ENCODE data around the gene TREM1. TPM values are rescaled to one million over a fixed set of nuclear protein-coding genes. Genes with fewer than 3 reads are reported as not detected.

TREM1 gene
- not detected in 2 replicates for polyA plus RNA-seq

GRCh38 chr6:41286544-41287346 lies at the start of gene TREM1:
Gene TREM1, minus strand, starts transcription at chr6:41286682. Its CDS starts 27 bp downstream, at chr6:41286655.

GRCh38 chr6:41335296-41335695 lies 48.8 kb upstream of the TREM1 start, which contains the start of gene NCR2:
Gene NCR2, plus strand, starts transcription at chr6:41335608. Its CDS starts 269 bp downstream, at chr6:41335877.

GRCh38 chr6:41228096-41228495 lies 58.4 kb downstream of the TREM1 start, which contains the start of gene TREML4:
Gene TREML4, plus strand, starts transcription at chr6:41228349. Its CDS starts 79 bp downstream, at chr6:41228428.

Other genes starting within 250 kb of the TREM1 start
- gene UNC5CL, start 247.5 kb downstream of the TREM1 start, polyA plus RNA-seq: not detected in 2 replicates
- not detected in 2 replicates for gene TSPO2, start 244.2 kb downstream of the TREM1 start, polyA plus RNA-seq
- gene APOBEC2, start 233.5 kb downstream of the TREM1 start, polyA plus RNA-seq: 4.9 and 6.3 TPM in 2 replicates
- 43.2 and 77.1 TPM in 2 replicates for gene OARD1, start 214.3 kb downstream of the TREM1 start, polyA plus RNA-seq
- gene NFYA, start 213.7 kb downstream of the TREM1 start, polyA plus RNA-seq: 4.0 and 4.2 TPM in 2 replicates
- not detected in 2 replicates for gene TREML1, start 132.3 kb downstream of the TREM1 start, polyA plus RNA-seq
- gene TREM2, start 123.6 kb downstream of the TREM1 start, polyA plus RNA-seq: not detected in 2 replicates
- gene TREML2, start 85.5 kb downstream of the TREM1 start, polyA plus RNA-seq: not detected in 2 replicates
- not detected in 2 replicates for gene TREML4, start 58.3 kb downstream of the TREM1 start, polyA plus RNA-seq
- not detected in 2 replicates for gene NCR2, start 48.9 kb upstream of the TREM1 start, polyA plus RNA-seq

All from Purkinje cell (primary cell).